OCI-LY1 (cell line): ENCODE results near the gene TERF2IP.

Experiments used
- H2AFZ ChIP-seq: fragments of 200-600 bp; sonication (generic), shearing (Covaris generic); 2 replicates; pipeline ENCODE4 v1.6.0; 2014; ENCODE audit warnings: antibody characterized with exemption, mild to moderate bottlenecking, low read length
- H3F3A ChIP-seq: fragments of 200-600 bp; sonication (generic), shearing (Covaris generic); 2 replicates; pipeline ENCODE4 v1.6.0; 2014; ENCODE audit warnings: mild to moderate bottlenecking, antibody characterized with exemption, low read length, moderate library complexity; ENCODE audit not compliant: insufficient read depth
- H3K27ac ChIP-seq: fragments of 200-600 bp; sonication (generic); 2 replicates; pipeline ENCODE4 v1.5.1; 2014; ENCODE audit warnings: low read length, mixed run types, mild to moderate bottlenecking, low read depth; ENCODE audit not compliant: poor library complexity, severe bottlenecking
- H3K27me3 ChIP-seq: fragments of 200-600 bp; sonication (generic); 2 replicates; pipeline ENCODE4 v1.6.0; 2014; ENCODE audit warnings: antibody characterized with exemption, mild to moderate bottlenecking, low read length, moderate library complexity; ENCODE audit not compliant: insufficient read depth
- H3K36me3 ChIP-seq: fragments of 200-600 bp; sonication (generic); 2 replicates; pipeline ENCODE4 v1.6.1; 2014; ENCODE audit warnings: mild to moderate bottlenecking, antibody characterized with exemption, low read length, moderate library complexity, mixed read lengths; ENCODE audit not compliant: insufficient read depth
- H3K4me1 ChIP-seq: fragments of 200-600 bp; sonication (generic); 2 replicates; pipeline ENCODE4 v1.5.1; 2014; ENCODE audit warnings: mild to moderate bottlenecking, low read length, moderate library complexity; ENCODE audit not compliant: insufficient read depth, severe bottlenecking
- H3K4me2 ChIP-seq: fragments of 200-600 bp; sonication (generic), shearing (Covaris generic); 2 replicates; pipeline ENCODE4 v1.6.1; 2014; ENCODE audit warnings: low read length
- H3K4me3 ChIP-seq: fragments of 200-600 bp; sonication (generic); 2 replicates; pipeline ENCODE4 v1.5.1; 2014; ENCODE audit warnings: low read length, low read depth, mild to moderate bottlenecking, mixed read lengths; ENCODE audit not compliant: poor library complexity, severe bottlenecking
- H3K79me2 ChIP-seq: fragments of 200-600 bp; shearing (Covaris generic); 2 replicates; pipeline ENCODE4 v1.6.1; 2016; ENCODE audit warnings: mixed run types, low read length, mixed read lengths; ENCODE audit not compliant: insufficient read depth
- H3K9ac ChIP-seq: fragments of 200-600 bp; sonication (generic), shearing (Covaris generic); 2 replicates; pipeline ENCODE4 v1.6.1; 2014; ENCODE audit warnings: mild to moderate bottlenecking, low read length, mixed read lengths
- H3K9me2 ChIP-seq: fragments of 200-600 bp; sonication (generic), shearing (Covaris generic); 2 replicates; pipeline ENCODE4 v1.6.1; 2014; ENCODE audit warnings: low read depth, mild to moderate bottlenecking, low read length, mixed read lengths
- H3K9me3 ChIP-seq: fragments of 200-600 bp; shearing (Covaris generic); 2 replicates; pipeline ENCODE4 v1.6.1; 2014; ENCODE audit warnings: low read length, mixed read lengths
- H4K20me1 ChIP-seq: fragments of 200-600 bp; sonication (generic), shearing (Covaris generic); 2 replicates; pipeline ENCODE4 v1.6.0; 2016; ENCODE audit warnings: mild to moderate bottlenecking, low read length; ENCODE audit not compliant: insufficient read depth
- CTCF ChIP-seq: fragments of 200-600 bp; sonication (generic), shearing (Covaris generic); IDR thresholded peaks from 2 replicates; pipeline ENCODE4 v1.5.1; 2017; ENCODE audit warnings: mild to moderate bottlenecking, antibody characterized with exemption, low read length, moderate library complexity, mixed read lengths
- EZH2 ChIP-seq: fragments of 200-600 bp; sonication (generic), shearing (Covaris generic); IDR thresholded peaks from 2 replicates; pipeline ENCODE4 v1.8.0; 2017; ENCODE audit warnings: borderline replicate concordance, mixed run types, mild to moderate bottlenecking, antibody characterized with exemption, low read length, moderate library complexity, mixed read lengths

TERF2IP gene

GRCh38 chr16:75679366-75679765 is 31.8 kb downstream of the TERF2IP start:
- Histone ChIP-seq H2AFZ (no peak overlapping the region), H3F3A (no peaks in the 10 kb centered on the region), H3K79me2 (no peaks in the 10 kb centered on the region), H3K9me3 (no peaks in the 10 kb centered on the region), H3K4me1 (no peaks in the 10 kb centered on the region), H3K36me3 (no peaks in the 10 kb centered on the region), H4K20me1 (no peaks in the 10 kb centered on the region), H3K27ac (no peak overlapping the region), H3K27me3 (no peaks in the 10 kb centered on the region), H3K4me3 (no peak overlapping the region), H3K4me2 (no peak overlapping the region), H3K9ac (no peak overlapping the region), H3K9me2 (no peaks in the 10 kb centered on the region)
- no peak for TF ChIP-seq CTCF
- TF ChIP-seq EZH2, result no peak

- no peaks in the 10 kb centered on the region; the same call in 1 of the 2 replicates for H3K36me3 ChIP-seq
- no peak overlapping the region for H3K27ac ChIP-seq
- H3K4me3 ChIP-seq, result no peak overlapping the region
- H4K20me1 ChIP-seq, result no peaks in the 10 kb centered on the region
- H2AFZ ChIP-seq, result no peak overlapping the region
- H3K4me1 ChIP-seq, result no peaks in the 10 kb centered on the region
- H3K9me2 ChIP-seq, result no peaks in the 10 kb centered on the region
- H3K79me2 ChIP-seq, result no peaks in the 10 kb centered on the region
- no peak for TF ChIP-seq CTCF
- TF ChIP-seq EZH2, result no peak
- H3K4me2 ChIP-seq, result no peak overlapping the region
- no peak overlapping the region for H3K9ac ChIP-seq
- H3K27me3 ChIP-seq, result no peaks in the 10 kb centered on the region
- H3K9me3 ChIP-seq, result 0 out of 2 replicates have a peak, but pooled peaks cover 2% of the 10 kb centered on the region
- H3F3A ChIP-seq, result no peaks in the 10 kb centered on the region
Measured at GRCh38 chr16:75682308-75682707, 34.7 kb downstream of the TERF2IP start.

- Histone ChIP-seq H3K36me3 (no peaks in the 10 kb centered on the region; the same call in 1 of the 2 replicates), H3K9ac (no peak overlapping the region), H4K20me1 (no peaks in the 10 kb centered on the region), H2AFZ (no peak overlapping the region), H3K4me1 (no peaks in the 10 kb centered on the region), H3K9me2 (no peaks in the 10 kb centered on the region), H3K27ac (no peak overlapping the region), H3K9me3 (0 out of 2 replicates have a peak, but pooled peaks cover 2% of the 10 kb centered on the region), H3K27me3 (no peaks in the 10 kb centered on the region), H3K79me2 (no peaks in the 10 kb centered on the region), H3K4me3 (no peak overlapping the region), H3K4me2 (no peak overlapping the region), H3F3A (no peaks in the 10 kb centered on the region)
- TF ChIP-seq CTCF (no peak), EZH2 (no peak)
Measured at GRCh38 chr16:75687361-75687760, 39.8 kb downstream of the TERF2IP start.
